Ishikawa (cell line): ENCODE results near the gene THRB.

Experiments used
- CEBPB ChIP-seq: IDR thresholded peaks from 2 replicates; pipeline ENCODE4 v1.6.1; 2012
- CREB1 ChIP-seq: IDR thresholded peaks from 2 replicates; pipeline ENCODE4 v1.6.1; 2012; ENCODE audit warnings: low read depth
- EGR1 ChIP-seq: IDR thresholded peaks from 2 replicates; pipeline ENCODE4 v1.6.1; 2012
- EP300 ChIP-seq: IDR thresholded peaks from 2 replicates; pipeline ENCODE4 v1.6.1; 2012; ENCODE audit warnings: borderline replicate concordance
- FOXM1 ChIP-seq: IDR thresholded peaks from 2 replicates; pipeline ENCODE4 v1.6.1; 2012; ENCODE audit warnings: low read depth, borderline replicate concordance
- MAX ChIP-seq: IDR thresholded peaks from 2 replicates; pipeline ENCODE4 v1.6.1; 2012
- NFIC ChIP-seq: IDR thresholded peaks from 2 replicates; pipeline ENCODE4 v1.6.1; 2012
- RAD21 ChIP-seq: IDR thresholded peaks from 2 replicates; pipeline ENCODE4 v1.6.1; 2012; ENCODE audit warnings: low read depth
- REST ChIP-seq: IDR thresholded peaks from 2 replicates; pipeline ENCODE4 v1.6.1; 2012; ENCODE audit warnings: low read depth, mild to moderate bottlenecking
- TAF1 ChIP-seq: IDR thresholded peaks from 2 replicates; pipeline ENCODE4 v1.6.1; 2012; ENCODE audit warnings: low read depth, mild to moderate bottlenecking
- TCF12 ChIP-seq: IDR thresholded peaks from 2 replicates; pipeline ENCODE4 v1.6.1; 2012; ENCODE audit warnings: low read depth
- TEAD4 ChIP-seq: IDR thresholded peaks from 2 replicates; pipeline ENCODE4 v1.6.1; 2012
- USF1 ChIP-seq: IDR thresholded peaks from 2 replicates; pipeline ENCODE4 v1.6.1; 2012
- YY1 ChIP-seq: IDR thresholded peaks from 2 replicates; pipeline ENCODE4 v1.6.1; 2012; ENCODE audit warnings: low read depth
- ZBTB7A ChIP-seq: IDR thresholded peaks from 2 replicates; pipeline ENCODE4 v1.6.1; 2012; ENCODE audit warnings: low read depth

The THRB gene

GRCh38 chr3:24069045-24069444 is 425.6 kb downstream of the THRB start:
- no peak for TF ChIP-seq CREB1
- TF ChIP-seq RAD21, result peak; percentile 77
- no peak for TF ChIP-seq NFIC
- TF ChIP-seq USF1, result no peak
- TF ChIP-seq MAX, result no peak

GRCh38 chr3:24067483-24067882 is 427.2 kb downstream of the THRB start:
- TF ChIP-seq RAD21 (no peak), TCF12 (no peak), CEBPB (no peak), EGR1 (no peak), FOXM1 (no peak), EP300 (no peak), ZBTB7A (no peak), NFIC (no peak), TAF1 (no peak), TEAD4 (no peak), USF1 (no peak), REST (no peak), CREB1 (no peak), YY1 (no peak), MAX (no peak)
